Astrocyte (in vitro differentiated cells and primary cell): ENCODE measurements around the gene LEMD2. TPM values are rescaled to one million over a fixed set of nuclear protein-coding genes. Genes with fewer than 3 reads are reported as not detected.

Source experiments
- DNase-seq: peaks from one replicate; pipeline ENCODE4 v3.0.0-alpha.2; 2010; ENCODE audit warnings: low read depth
- FAIRE-seq: peaks from 2 replicates; lab custom pipeline; 2011; peaks lifted over from hg19 to GRCh38; lab: Jason Lieb, UNC
- H2AFZ ChIP-seq: 2 replicates; pipeline ENCODE4 v1.6.0; 2012; ENCODE audit warnings: low read depth, low read length, inconsistent platforms
- H3K27ac ChIP-seq: 2 replicates; pipeline ENCODE4 v1.5.1; 2011; ENCODE audit warnings: low read depth, low read length, inconsistent platforms
- H3K27me3 ChIP-seq: 2 replicates; pipeline ENCODE4 v1.6.0; 2011; ENCODE audit warnings: low read length, inconsistent platforms; ENCODE audit not compliant: insufficient read depth
- H3K36me3 ChIP-seq: 2 replicates; pipeline ENCODE4 v1.5.1; 2011; ENCODE audit warnings: low read length, inconsistent platforms; ENCODE audit not compliant: insufficient read depth
- H3K4me1 ChIP-seq: 2 replicates; pipeline ENCODE4 v1.5.1; 2011; ENCODE audit warnings: low read length, inconsistent platforms; ENCODE audit not compliant: insufficient read depth
- H3K4me2 ChIP-seq: 2 replicates; pipeline ENCODE4 v1.6.0; 2012; ENCODE audit warnings: low read length, inconsistent platforms
- H3K4me3 ChIP-seq: 2 replicates; pipeline ENCODE4 v1.5.1; 2011; ENCODE audit warnings: low read depth, mild to moderate bottlenecking, low read length, inconsistent platforms; ENCODE audit not compliant: insufficient read depth
- H3K79me2 ChIP-seq: 2 replicates; pipeline ENCODE4 v1.6.0; 2012; ENCODE audit warnings: mild to moderate bottlenecking, low read length, inconsistent platforms; ENCODE audit not compliant: insufficient read depth
- H3K9ac ChIP-seq: 2 replicates; pipeline ENCODE4 v1.6.0; 2012; ENCODE audit warnings: mild to moderate bottlenecking, low read length, inconsistent platforms
- H3K9me3 ChIP-seq: 2 replicates; pipeline ENCODE4 v1.5.1; 2012; ENCODE audit warnings: low read depth, mild to moderate bottlenecking, low read length, inconsistent platforms; ENCODE audit not compliant: insufficient read depth
- H4K20me1 ChIP-seq: 2 replicates; pipeline ENCODE4 v1.6.0; 2012; ENCODE audit warnings: low read length, inconsistent platforms; ENCODE audit not compliant: insufficient read depth
- H3K27ac Mint-ChIP-seq: one replicate; pipeline ENCODE4 v1.8.0; 2021; ENCODE audit warnings: mild to moderate bottlenecking, mixed read lengths; ENCODE audit not compliant: unreplicated experiment
- H3K27me3 Mint-ChIP-seq: one replicate; pipeline ENCODE4 v1.8.0; 2021; ENCODE audit warnings: low read depth, mixed read lengths; ENCODE audit not compliant: unreplicated experiment
- H3K36me3 Mint-ChIP-seq: one replicate; pipeline ENCODE4 v1.8.0; 2021; ENCODE audit warnings: low read depth, mixed read lengths; ENCODE audit not compliant: unreplicated experiment
- H3K4me1 Mint-ChIP-seq: one replicate; pipeline ENCODE4 v1.8.0; 2021; ENCODE audit warnings: low read depth, mixed read lengths; ENCODE audit not compliant: unreplicated experiment
- H3K4me3 Mint-ChIP-seq: one replicate; pipeline ENCODE4 v1.8.0; 2021; ENCODE audit warnings: mild to moderate bottlenecking, moderate library complexity, mixed read lengths; ENCODE audit not compliant: unreplicated experiment
- H3K9me3 Mint-ChIP-seq: one replicate; pipeline ENCODE4 v1.8.0; 2021; ENCODE audit warnings: mild to moderate bottlenecking, mixed read lengths; ENCODE audit not compliant: unreplicated experiment
- EZH2 ChIP-seq: IDR thresholded peaks from 2 replicates; pipeline ENCODE4 v1.6.1; 2012; ENCODE audit warnings: mild to moderate bottlenecking, low read length, inconsistent platforms; ENCODE audit not compliant: insufficient read depth
- total RNA-seq: library from RNA; stranded (reverse); gene quantifications from 2 replicates; pipeline ENCODE4 v1.2.1, GENCODE V29; 2021
- TF ChIP-seq, protein P1 (sequence below): IDR thresholded peaks from 2 replicates; pipeline ENCODE4 v1.5.1; 2011; ENCODE audit warnings: low read depth, mild to moderate bottlenecking, inconsistent platforms, low read length, moderate library complexity; ENCODE audit not compliant: insufficient read depth

Gene LEMD2
- total RNA-seq, 1 donor from 2014 or later = 62.2 TPM

DNA sequence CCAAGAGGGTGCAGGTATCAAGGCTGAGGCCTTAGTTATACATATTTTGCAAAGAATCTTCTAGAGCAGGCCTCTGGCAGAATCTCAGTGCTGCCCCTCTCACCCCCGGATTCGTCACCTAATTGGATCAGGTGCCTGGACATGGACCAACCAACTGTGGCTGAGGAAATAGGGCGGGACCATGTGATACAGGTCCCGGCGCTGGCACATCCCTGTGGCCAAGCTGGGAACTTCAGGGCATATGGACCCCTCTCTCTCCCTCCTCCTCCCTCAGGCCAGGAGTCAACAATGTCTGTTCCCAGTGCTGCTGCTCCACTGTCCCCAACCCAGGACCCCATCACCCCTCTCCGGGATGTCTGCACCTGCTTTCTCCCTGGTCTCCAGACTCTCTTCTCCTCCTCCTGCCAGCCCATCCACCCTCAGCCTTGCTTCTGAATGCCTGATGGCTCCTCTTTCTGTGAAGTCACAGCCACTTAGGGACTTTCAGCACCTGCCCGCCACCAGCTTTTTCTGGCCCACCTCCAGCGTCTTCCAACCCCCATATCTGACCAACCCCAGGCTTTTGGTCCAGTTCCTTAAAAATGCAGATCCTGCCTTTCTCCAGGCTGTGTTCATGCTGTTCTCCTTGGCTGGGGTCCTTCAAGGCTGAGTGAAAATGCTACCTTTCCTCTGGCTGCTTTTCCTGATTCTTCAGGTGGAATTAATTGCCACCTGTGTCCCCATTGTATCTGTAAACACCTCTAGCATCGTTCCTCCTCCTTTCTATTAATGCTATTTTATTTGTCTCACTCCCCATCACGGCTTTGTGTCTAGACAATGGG lies 33.9 kb upstream of the LEMD2 start:
- no peak overlapping the region for H3K4me3 Mint-ChIP-seq
- Histone ChIP-seq H3K4me1 (peaks cover 2% of the 10 kb centered on the region), H2AFZ (no peak overlapping the region), H3K27me3 (peaks cover 2% of the 10 kb centered on the region), H4K20me1 (no peaks in the 10 kb centered on the region), H3K27ac (no peak overlapping the region), H3K4me3 (no peak overlapping the region), H3K9me3 (no peaks in the 10 kb centered on the region), H3K79me2 (no peaks in the 10 kb centered on the region), H3K4me2 (no peak overlapping the region), H3K9ac (no peak overlapping the region), H3K36me3 (no peaks in the 10 kb centered on the region)
- H3K9me3 Mint-ChIP-seq = no peaks in the 10 kb centered on the region
- no peaks in the 10 kb centered on the region for H3K36me3 Mint-ChIP-seq
- peak overlapping the region; percentile 41 for H3K27ac Mint-ChIP-seq
- DNase-seq (no peak), FAIRE-seq (no peak)
- H3K27me3 Mint-ChIP-seq = peaks cover 53% of the 10 kb centered on the region
- no peak for TF ChIP-seq EZH2
- TF ChIP-seq, protein P1, sequence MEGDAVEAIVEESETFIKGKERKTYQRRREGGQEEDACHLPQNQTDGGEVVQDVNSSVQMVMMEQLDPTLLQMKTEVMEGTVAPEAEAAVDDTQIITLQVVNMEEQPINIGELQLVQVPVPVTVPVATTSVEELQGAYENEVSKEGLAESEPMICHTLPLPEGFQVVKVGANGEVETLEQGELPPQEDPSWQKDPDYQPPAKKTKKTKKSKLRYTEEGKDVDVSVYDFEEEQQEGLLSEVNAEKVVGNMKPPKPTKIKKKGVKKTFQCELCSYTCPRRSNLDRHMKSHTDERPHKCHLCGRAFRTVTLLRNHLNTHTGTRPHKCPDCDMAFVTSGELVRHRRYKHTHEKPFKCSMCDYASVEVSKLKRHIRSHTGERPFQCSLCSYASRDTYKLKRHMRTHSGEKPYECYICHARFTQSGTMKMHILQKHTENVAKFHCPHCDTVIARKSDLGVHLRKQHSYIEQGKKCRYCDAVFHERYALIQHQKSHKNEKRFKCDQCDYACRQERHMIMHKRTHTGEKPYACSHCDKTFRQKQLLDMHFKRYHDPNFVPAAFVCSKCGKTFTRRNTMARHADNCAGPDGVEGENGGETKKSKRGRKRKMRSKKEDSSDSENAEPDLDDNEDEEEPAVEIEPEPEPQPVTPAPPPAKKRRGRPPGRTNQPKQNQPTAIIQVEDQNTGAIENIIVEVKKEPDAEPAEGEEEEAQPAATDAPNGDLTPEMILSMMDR = peak; percentile 26
- H3K4me1 Mint-ChIP-seq = peaks cover 5% of the 10 kb centered on the region

DNA sequence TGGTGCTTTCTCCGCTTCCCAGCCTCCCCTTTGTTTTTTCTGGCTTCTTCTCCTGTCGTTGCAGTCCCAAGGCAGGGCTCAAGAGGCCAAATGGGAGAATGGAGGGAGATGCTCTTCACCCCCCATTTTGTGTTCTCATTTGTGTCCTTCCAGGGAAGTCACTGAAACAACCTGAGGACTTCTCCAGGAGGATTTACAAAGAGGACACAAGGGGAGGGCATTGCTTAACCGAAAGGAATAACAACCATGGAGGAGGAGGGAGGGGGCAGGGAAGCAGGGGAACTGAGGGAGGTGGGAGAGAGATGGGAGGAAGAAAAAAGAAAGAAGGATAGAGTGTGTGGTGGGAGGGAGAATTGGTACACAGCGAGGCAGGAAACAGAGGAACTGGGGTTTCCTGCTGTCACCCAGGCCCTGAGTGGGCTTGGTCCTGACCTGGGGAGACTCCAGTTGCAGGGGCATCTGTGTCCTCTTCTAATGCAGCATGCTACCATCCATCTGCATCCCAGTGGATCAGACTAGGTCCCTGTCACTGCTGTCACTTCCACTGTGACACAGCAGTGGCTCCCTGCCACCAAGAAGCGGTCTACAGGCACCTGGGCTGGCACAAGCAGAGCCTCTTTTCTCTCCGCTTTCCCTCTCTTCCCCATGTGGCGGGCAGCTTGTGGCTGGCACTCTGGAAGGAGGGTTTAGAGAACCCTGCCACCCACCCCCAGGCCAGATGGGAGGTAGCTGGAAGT lies 32.0 kb upstream of the LEMD2 start:
- Histone ChIP-seq H3K36me3 (no peaks in the 10 kb centered on the region), H3K27me3 (peaks cover 6% of the 10 kb centered on the region), H3K27ac (no peak overlapping the region), H3K4me1 (no peaks in the 10 kb centered on the region), H3K79me2 (no peaks in the 10 kb centered on the region), H3K9me3 (no peaks in the 10 kb centered on the region), H3K4me3 (no peak overlapping the region), H2AFZ (no peak overlapping the region), H3K9ac (no peak overlapping the region), H4K20me1 (no peaks in the 10 kb centered on the region), H3K4me2 (no peak overlapping the region)
- Mint-ChIP-seq H3K9me3 (no peaks in the 10 kb centered on the region), H3K4me3 (no peak overlapping the region), H3K36me3 (no peaks in the 10 kb centered on the region), H3K27me3 (peaks cover 61% of the 10 kb centered on the region), H3K27ac (no peak overlapping the region), H3K4me1 (no peaks in the 10 kb centered on the region)
- FAIRE-seq (no peak), DNase-seq (no peak)
- no peak for TF ChIP-seq EZH2
- TF ChIP-seq, protein P1 = no peak
